Omental fat pad (tissue), 4 donors: ENCODE results near the gene CAMKK1. TPM values are rescaled to one million over a fixed set of nuclear protein-coding genes. Genes with fewer than 3 reads are reported as not detected.
A peak's percentile ranks its signal among the peaks of the same experiment; 100 is the strongest.

ENCODE experiments used
- ATAC-seq: fragments of 150-250 bp; one replicate; pipeline ENCODE4 v1.9.1; 2016; ENCODE audit warnings: mild to moderate bottlenecking, moderate library complexity; ENCODE audit not compliant: low FRiP score
- DNase-seq: peaks from one replicate; pipeline ENCODE4 v3.0.0-alpha.2; 2019; ENCODE audit warnings: low spot score
- total RNA-seq, 4 donors: library from RNA; depleted of rRNA; stranded (reverse); fragments of >200 nt; gene quantifications; one replicate each; pipeline ENCODE4 v1.1.0, GENCODE V29; 2016
- TF ChIP-seq, protein P1 (sequence below), 3 donors: fragments of 450-650 bp; IDR thresholded peaks; one replicate each; pipeline ENCODE4 v1.5.1; 2016 to 2017; ENCODE audit warnings: antibody characterized with exemption in 3 of 3, mild to moderate bottlenecking in 3 of 3, moderate library complexity in 2 of 3

CAMKK1 gene
- total RNA-seq, result 1 to 10 TPM; 4.3 to 9.9 (median 8.2) TPM

GRCh38 chr17:3893003-3893719, at the start of gene CAMKK1:
Gene CAMKK1, minus strand, starts transcription at chr17:3893053. Its CDS starts 7,366 bp downstream, at chr17:3885687.
- TF ChIP-seq, protein P1, sequence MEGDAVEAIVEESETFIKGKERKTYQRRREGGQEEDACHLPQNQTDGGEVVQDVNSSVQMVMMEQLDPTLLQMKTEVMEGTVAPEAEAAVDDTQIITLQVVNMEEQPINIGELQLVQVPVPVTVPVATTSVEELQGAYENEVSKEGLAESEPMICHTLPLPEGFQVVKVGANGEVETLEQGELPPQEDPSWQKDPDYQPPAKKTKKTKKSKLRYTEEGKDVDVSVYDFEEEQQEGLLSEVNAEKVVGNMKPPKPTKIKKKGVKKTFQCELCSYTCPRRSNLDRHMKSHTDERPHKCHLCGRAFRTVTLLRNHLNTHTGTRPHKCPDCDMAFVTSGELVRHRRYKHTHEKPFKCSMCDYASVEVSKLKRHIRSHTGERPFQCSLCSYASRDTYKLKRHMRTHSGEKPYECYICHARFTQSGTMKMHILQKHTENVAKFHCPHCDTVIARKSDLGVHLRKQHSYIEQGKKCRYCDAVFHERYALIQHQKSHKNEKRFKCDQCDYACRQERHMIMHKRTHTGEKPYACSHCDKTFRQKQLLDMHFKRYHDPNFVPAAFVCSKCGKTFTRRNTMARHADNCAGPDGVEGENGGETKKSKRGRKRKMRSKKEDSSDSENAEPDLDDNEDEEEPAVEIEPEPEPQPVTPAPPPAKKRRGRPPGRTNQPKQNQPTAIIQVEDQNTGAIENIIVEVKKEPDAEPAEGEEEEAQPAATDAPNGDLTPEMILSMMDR (IDR thresholded peaks at IDR 0.05), result no peak
- peak; percentile 74 for ATAC-seq
- peak; percentile 46 for DNase-seq

DNA sequence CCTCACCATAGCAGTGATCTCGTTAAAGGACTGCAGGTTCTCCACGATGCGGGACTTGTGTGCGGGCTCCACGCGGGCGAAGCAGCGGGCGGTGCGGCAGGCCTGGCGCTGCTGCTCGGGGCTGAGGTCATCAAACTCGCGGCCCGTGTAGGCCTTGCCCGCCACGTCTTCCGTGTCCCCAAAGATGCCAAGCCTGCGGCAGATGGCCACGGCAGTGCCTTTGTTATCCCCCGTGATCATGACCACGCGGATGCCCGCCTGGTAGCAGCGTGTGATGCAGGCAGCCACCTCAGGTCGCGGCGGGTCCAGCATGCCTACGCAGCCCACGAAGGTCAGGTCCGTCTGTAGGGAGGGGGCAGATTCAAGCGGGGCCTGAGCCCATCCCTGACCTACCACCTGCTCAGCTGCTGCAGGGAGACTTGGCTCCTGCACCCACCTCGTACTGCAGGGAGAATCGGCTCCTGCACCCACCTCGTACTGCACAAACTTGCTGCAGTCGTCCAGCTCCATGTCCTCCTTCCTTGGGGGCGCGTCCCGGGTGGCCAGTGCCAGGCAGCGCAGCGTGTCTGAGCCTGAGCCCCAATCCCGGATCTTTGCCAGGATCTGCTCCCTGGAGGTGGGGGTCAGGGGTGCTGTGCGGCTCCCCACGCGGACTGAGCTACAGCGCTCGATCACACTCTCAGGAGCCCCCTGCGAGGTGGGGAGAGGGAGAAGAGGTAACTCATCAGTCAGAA, 48.3 kb upstream of the CAMKK1 start:
- ATAC-seq (no peak), DNase-seq (no peak)
- TF ChIP-seq, protein P1 (IDR thresholded peaks at IDR 0.05), result no peak

DNA sequence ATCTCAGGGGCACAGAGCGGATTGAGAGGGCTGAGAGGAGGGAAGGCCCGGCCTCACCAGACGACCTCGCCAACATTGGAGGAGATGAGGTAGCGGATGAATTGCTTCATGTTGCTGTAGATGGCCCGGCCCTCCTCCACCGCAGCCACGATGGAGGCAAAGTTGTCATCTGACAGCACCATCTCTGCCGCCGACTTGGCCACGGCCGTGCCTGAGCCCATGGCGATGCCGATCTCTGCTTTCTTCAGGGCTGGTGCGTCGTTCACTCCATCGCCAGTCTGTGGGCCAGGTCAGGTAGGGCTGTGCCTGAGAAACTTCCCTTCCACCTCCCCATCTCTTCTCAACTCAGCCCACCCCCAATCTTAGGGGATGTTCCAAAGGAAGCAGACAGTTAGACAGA, 44.5 kb upstream of the CAMKK1 start:
- no peak for ATAC-seq
- TF ChIP-seq, protein P1 (IDR thresholded peaks at IDR 0.05), result no peak
- no peak for DNase-seq

DNA sequence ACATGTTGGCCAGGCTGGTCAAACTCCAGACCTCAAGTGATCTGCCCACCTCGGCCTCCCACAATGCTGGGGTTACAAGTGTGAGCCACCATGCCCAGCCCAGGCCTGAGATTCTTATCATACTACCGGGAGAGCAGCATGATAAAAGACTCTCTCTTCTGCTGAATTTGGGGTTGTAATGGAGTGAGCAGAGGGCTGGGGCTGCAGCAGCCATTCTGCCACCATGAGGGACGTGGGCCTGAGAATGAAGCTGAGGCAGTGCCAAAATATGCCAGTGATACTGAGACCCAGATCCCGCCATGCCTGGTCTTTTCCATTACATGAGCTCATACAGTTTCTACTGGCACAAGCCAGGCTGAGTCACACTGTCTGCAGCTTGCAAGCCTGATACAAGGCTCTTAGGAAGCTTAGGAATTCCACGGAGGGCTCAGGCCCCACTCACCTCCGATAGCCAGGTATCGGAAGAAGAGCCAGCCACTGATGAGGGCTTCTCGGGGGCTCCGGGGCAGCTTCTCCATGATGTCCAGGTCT, 43.0 kb upstream of the CAMKK1 start:
- ATAC-seq, result no peak
- DNase-seq, result no peak
- TF ChIP-seq, protein P1 (IDR thresholded peaks at IDR 0.05), result no peak

DNA sequence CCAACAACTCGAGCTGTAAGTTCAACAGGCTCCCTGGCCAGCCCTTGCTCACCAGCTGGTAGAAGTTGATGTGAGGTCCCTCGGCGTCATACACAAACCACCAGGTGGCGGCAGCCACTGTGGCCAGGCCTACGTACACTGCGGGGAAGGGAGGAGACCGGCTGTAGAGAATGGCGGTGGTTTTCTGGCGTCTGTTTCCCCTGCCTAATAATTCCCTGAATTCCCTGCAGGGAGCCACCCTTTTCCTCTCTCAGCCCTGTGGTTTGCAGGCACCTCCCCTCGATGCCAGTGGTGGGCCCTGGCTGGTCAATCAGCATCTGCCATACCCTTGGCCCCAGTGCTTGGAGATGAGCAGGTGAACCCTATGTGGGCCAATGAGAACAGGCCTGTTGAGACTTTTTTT, 42.3 kb upstream of the CAMKK1 start:
- peak; percentile 52 for ATAC-seq
- TF ChIP-seq, protein P1 (IDR thresholded peaks at IDR 0.05), result no peak
- no peak for DNase-seq

DNA sequence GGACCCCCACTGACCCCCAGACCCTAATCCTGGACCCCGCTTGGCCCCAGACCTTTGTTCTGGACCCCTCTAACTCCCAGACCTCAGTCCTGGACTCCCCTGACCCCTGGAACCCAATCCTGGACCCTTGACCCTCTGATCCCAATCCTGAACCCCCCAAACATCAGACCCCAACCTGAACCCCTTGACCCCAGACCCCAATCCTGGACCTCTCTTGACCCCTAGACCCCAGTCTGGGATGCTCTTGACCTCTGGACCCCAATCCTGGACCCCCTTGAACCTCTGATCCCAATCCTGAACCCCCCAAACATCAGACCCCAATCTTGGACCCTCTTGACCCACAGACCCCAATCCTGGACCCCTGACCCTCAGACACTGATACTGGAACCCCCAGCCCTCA, 36.9 kb upstream of the CAMKK1 start:
- DNase-seq (no peak), ATAC-seq (no peak)
- TF ChIP-seq, protein P1 (IDR thresholded peaks at IDR 0.05), result no peak
